Measurements from ENCODE around the gene EIF4A3.

GRCh38 chr17:80099291-80100034 is 47.5 kb downstream of the EIF4A3 start:
- TF ChIP-seq CTCF (IDR thresholded peaks at IDR 0.05), result no peak
- TF ChIP-seq POLR2A (IDR thresholded peaks at IDR 0.05; ENCODE audit: low read depth), result no peak
- TF ChIP-seq POLR2AphosphoS5 (IDR thresholded peaks at IDR 0.05), result no peak
- TF ChIP-seq EP300 (IDR thresholded peaks at IDR 0.05), result no peak

All from esophagus muscularis mucosa (tissue), 4 donors.